ENCODE results near the gene LYPD6B. TPM values are rescaled to one million over a fixed set of nuclear protein-coding genes. Genes with fewer than 3 reads are reported as not detected.

The LYPD6B gene
- total and polyA plus RNA-seq, 10 of the 15 experiments (the other 5 are each of a cell fraction or from before 2014, with no cell fraction given) = 1.0 to 6.6 (median 4.0) TPM

DNA sequence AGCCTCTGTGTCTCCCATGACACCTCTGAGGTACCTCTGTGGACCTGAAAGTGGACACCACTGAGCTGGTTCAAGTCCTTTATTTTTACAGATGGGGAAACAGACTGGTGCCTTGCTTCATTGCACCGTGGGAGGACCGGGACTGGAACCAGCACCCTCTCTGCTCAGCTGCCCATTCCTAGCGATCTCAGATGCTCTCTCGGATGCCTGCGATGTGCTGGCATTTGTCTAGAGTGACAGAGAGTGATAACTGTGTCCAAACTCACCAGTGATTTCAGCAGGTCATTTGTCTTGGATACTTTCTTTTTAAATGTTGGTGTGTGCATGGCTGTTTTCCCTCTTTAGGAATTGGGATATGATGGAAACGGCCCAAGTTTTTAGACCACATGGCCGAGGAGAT, 30.1 kb upstream of the LYPD6B start:
- H3K27me3 ChIP-seq (replicated peaks in 1 of 2; ENCODE audit: control insufficient read depth in 2 of 2, insufficient read depth in 2 of 2, low read length in 1 of 2) = no peaks in the 10 kb centered on the region
- in situ Hi-C loops (cut with MboI) = no loop called here
- intact Hi-C loops (cut with micrococcal nuclease; ENCODE audit: unreplicated experiment) = no loop called here
- no peak overlapping the region for H3K9ac ChIP-seq (ENCODE audit: control insufficient read depth, insufficient read depth, low read length)
- TF ChIP-seq DPF2 (IDR thresholded peaks at IDR 0.05) = no peak
- TF ChIP-seq, protein P1, sequence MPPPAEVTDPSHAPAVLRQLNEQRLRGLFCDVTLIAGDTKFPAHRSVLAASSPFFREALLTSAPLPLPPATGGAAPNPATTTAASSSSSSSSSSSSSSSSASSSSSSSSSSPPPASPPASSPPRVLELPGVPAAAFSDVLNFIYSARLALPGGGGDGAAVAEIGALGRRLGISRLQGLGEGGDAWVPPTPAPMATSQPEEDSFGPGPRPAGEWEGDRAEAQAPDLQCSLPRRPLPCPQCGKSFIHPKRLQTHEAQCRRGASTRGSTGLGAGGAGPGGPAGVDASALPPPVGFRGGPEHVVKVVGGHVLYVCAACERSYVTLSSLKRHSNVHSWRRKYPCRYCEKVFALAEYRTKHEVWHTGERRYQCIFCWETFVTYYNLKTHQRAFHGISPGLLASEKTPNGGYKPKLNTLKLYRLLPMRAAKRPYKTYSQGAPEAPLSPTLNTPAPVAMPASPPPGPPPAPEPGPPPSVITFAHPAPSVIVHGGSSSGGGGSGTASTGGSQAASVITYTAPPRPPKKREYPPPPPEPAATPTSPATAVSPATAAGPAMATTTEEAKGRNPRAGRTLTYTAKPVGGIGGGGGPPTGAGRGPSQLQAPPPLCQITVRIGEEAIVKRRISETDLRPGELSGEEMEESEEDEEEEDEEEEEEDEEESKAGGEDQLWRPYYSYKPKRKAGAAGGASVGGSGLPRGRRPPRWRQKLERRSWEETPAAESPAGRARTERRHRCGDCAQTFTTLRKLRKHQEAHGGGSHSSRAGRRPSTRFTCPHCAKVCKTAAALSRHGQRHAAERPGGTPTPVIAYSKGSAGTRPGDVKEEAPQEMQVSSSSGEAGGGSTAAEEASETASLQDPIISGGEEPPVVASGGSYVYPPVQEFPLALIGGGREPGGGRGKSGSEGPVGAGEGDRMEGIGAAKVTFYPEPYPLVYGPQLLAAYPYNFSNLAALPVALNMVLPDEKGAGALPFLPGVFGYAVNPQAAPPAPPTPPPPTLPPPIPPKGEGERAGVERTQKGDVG (CRISPR knock-in tag; IDR thresholded peaks at IDR 0.05) = no peak
- ATAC-seq = no peak
- no peaks in the 10 kb centered on the region; the same call in 1 of the 2 replicates for H3K4me1 ChIP-seq (ENCODE audit: control insufficient read depth, insufficient read depth, low read length)
- H3K36me3 ChIP-seq (ENCODE audit: control insufficient read depth in 2 of 2, insufficient read depth in 2 of 2, low read length in 1 of 2) = no peaks in the 10 kb centered on the region
- ChIA-PET SMC1A (ENCODE audit: uncharacterized antibody, unreplicated experiment) (interaction anchor here (1.4 to 1.5 kb wide), 2 partner anchors 9 to 26 kb away, joined by 3 to 4 read pairs; no protein-coding TSS in a partner anchor), POLR2A (no interaction called here), CTCF (interaction anchor here (0.6 to 3.9 kb wide), 2 partner anchors 10 to 96 kb away, joined by 3 to 31 read pairs; no protein-coding TSS in a partner anchor), RAD21 (ENCODE audit: unreplicated experiment) (interaction anchor here (0.8 to 1.1 kb wide), 2 partner anchors 9 to 553 kb away, joined by 3 to 5 read pairs; no protein-coding TSS in a partner anchor)
- H3K4me3 ChIP-seq = no peak overlapping the region
- WGBS (ENCODE audit: insufficient coverage, insufficient replicate concordance, low lambda C conversion rate, missing lambda C conversion rate) = 70% methylated on average over 7 of the region's 7 CpGs
- no peaks in the 10 kb centered on the region for H4K20me1 ChIP-seq (ENCODE audit: control insufficient read depth, insufficient read depth)
- no peak overlapping the region for H3K4me2 ChIP-seq (ENCODE audit: control insufficient read depth, insufficient read depth)
- no peak overlapping the region for H2AFZ ChIP-seq (ENCODE audit: control insufficient read depth, low read depth, low read length)
- FAIRE-seq = no peak
- H3K27ac ChIP-seq (ENCODE audit: control insufficient read depth, insufficient read depth) = no peak overlapping the region
- DNase-seq (ENCODE audit: low read depth, low spot score) = no peak
- H3K9me3 ChIP-seq (replicated peaks; ENCODE audit: control insufficient read depth, insufficient read depth, low read length) = no peaks in the 10 kb centered on the region
- no TSS peak for BruUV-seq (replicated peaks)
- H3K79me2 ChIP-seq (ENCODE audit: control insufficient read depth, insufficient read depth, low read length) = no peaks in the 10 kb centered on the region
